Embryonic facial prominence (tissue), 1 donor: ENCODE data around the gene LRRFIP2.
"Not testable (repeated sequence)": the region's sequence is repeated elsewhere in the genome, so short reads cannot be mapped to it uniquely, and the experiment has no call there.

Experiments
- DNase-seq: peaks from one replicate; pipeline ENCODE4 v3.0.0-alpha.2; 2016; ENCODE audit errors: extremely low spot score

The LRRFIP2 gene

DNA sequence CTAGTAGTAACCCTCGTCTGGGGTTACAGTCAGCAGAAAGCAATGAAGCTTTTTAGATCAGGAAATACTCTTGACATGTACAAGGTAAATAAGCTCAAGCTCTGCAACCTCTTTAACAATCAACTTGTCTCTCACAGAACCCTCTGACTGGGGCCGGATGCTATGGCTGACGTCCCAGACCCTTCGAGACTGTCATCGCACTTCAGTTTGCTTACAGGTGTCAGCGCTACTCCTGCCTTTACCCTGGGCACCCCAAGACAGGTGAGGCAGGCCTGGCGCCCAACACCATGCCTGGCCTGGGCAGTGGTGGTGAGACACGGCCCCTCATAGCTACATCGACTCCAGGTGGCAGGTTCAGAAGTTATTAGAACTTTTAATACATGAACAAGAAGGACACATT is 30.6 kb downstream of the LRRFIP2 start:
- DNase-seq = no peak

DNA sequence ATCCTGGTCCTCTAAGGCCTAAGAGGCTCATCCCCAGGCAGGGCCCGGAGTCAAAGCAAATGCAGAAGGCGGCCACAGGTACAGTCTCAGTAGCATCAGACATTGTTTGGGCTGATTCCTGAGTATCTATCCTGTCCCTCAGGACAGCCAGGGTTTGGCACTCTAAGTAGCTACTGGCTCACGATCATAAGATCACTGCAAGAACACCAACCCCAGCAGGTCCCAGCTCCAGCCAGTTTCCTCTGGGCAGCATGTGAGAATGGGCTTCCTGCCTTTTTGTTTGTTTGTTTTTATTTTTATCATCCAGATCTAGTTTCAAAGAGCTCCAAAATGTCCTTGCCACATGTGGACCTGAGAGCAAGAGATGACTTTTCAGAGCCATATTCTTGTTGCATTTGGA is 32.7 kb downstream of the LRRFIP2 start:
- DNase-seq = no peak

DNA sequence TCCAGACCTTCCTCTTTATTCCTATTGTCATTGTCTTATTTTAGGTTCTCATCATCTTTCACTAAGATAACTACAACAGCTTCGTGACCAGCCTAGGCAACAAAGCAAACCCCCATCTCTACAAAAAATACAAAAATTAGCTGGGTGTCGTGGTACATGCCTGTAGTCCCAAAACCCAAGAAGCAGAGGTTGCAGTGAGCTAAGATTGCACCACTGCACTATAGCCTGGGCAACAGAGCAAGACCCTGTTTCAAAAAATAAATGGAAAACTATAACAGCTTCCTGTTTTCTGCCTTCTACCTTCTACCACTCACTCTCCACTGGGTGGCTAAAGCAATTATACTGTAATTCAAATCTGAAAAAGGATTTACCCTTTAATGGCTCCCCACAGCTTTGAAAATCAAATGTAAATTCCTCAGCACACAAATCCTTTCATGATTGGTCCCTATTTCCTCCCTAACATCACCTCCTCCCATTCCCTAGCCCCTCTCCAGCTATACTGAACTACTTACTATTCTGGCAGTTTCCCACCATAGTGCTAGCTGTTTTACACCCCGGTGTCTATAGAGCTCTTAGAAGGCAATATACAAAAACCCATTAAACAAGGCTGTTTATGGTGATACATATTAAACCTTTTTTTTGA is 33.4 kb downstream of the LRRFIP2 start:
- no peak for DNase-seq

DNA sequence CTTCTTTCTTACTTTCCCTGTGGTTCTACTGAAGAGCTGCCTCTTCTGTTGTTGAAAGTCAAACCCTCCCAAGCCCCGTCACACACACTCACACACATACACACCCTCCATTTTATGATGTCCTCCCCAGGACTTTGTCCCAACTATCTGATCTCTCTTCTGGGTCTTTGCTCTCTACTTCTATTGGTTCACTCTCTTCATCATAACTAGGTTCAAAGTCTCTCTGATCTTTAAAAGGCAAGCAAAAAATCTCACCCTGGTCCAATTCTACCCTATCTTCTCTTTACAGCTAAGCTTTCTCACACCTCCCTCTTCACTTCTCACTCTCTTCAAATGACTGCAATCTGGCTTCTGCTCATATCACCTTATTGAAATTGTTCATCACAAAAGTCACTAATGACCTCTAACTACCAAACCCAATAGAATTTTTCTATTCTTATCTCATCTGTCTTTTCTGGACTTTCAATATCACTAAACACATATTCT is 34.8 kb downstream of the LRRFIP2 start:
- DNase-seq = no peak

DNA sequence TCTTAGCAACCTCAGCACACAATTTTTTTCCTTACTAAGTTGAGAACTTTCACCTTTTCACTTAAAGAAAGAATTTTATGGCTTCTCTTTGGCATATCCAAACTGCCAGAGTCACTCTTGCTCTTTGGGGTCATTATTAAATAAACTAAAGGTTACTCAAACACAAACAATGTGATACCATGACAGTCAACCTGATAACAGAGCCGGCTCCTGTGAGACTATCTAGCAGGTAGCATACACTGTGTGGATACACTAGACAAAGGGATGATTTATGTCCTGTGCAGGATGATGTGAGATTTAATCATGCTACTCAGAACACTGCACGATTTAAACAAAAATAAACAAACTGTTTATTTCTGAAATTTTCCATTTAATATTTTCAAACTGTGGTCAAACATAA is 35.6 kb downstream of the LRRFIP2 start:
- no peak for DNase-seq

DNA sequence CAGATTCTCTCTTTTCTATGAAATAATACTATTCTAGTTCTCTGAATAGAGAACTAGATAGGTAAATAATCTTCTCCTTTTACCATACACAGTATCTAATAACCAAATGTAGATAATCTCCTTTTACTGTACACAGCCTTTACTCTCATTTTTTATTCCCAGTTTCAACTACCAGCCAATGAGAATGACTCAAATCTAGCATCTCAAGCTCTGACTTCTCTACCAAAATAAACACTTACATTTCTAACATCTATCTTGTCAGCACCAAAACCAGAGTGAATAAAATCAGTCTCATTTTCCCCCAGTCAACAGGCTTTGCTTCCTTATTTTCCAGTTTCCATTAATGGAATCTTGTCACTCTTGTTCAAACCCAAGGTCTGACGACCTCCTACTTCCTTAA is 36.9 kb downstream of the LRRFIP2 start:
- DNase-seq = no peak

DNA sequence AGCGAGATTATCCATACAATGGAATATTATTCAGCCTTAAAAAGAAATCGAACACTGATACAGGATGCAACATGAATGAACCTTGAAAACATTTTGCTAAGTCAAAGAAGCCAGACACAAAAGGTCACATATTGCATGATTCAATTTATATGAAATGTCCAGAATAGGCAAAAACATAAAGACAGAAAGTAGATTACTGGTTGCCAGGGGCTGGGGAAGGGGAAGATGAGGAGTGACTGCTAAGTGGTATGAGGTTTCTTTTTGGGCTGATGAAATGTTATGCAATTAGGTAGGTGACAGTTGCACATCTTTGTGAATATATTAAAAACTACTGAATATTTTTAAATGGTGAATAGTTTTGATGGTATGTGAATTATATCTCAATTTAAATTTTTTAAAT is 38.3 kb downstream of the LRRFIP2 start:
- no peak for DNase-seq

DNA sequence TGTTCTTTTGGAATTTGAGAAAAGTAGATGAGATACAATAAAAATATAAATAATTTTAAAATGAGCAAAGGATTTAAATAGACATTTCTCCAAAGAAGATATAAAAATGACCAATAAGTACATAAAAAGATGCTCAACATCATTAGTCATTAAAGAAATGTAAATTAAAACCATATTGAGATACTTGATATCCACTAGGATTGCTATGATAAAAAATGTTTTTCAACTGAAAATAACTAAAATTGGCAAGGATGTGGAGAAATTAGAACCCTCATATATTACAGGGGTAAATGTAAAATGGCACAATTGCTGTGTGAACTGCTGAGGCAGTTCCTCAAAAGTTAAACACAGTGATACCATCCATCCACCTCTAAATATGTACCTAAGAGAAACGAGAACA is 38.8 kb downstream of the LRRFIP2 start:
- no peak for DNase-seq

DNA sequence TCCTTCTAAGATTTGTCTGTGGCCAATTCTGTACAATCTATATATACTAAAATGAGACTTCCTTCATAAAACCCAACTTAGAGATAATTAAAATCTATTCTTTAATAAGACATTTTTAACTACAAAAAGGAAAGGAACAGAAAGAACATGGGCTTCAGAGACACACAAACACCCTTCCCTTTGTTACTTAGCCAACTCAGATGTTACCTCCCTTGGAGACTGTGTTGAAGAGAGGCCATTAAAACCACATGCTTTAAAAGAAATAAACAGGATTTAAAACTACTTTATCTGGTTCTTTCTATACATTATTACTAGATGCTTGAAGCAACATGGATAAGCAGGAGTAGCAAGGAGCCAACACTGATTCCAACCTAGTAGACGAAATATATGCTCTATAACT is 42.0 kb downstream of the LRRFIP2 start:
- no peak for DNase-seq

DNA sequence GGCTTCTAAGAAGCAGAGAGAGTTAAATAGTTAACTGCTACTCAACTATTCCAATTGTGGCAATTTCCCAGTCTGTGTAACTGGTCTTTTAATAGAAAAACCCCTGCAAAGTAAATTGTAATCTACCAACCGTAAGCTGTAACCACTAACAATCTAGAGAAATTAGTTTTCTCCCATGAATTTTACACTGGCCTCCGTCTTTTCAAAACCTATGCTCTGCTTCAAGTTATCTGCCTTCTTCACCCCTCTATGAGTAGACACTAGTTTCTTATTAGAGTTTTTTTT is 42.6 kb downstream of the LRRFIP2 start:
- no peak for DNase-seq

DNA sequence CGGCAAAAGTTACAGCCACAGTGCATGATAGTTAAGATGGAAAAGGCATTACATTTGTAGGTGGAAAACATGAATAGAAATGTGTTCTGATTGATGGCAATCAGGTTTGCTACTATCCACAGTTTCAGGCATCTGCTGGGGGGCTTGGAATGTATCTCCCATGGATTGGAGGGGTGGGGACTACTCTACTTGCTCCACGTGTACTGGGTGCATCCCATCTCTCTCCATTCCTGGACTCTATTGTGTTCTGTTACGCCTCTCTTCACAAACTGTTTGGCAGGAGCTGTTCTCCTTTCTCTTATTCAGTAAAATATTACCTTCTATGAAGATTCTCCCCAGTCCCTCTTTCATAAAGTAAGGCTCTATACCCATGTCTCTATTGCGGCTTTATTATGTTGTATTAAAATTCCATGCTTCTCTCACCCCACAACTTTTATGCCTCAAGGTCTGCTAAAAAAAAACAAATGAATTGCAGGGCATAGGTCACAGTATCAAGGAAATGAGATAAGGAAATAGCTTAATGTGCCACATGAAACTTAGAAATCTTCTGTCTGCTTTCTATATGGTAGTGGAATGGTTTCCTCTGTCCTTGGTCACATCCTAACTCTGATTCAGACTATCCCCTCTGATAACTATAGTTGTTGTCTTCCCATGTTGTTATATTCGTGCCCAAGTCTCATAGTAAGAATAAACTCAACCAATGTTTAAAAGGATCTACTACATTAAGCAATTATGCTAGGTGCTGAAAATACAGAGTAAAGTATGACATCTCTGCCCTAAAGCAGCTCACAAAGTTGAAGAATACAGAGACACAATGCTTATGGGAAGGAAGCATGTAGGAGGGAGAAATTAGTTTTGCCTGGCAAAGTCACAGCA is 43.2 kb downstream of the LRRFIP2 start:
- DNase-seq = no peak

DNA sequence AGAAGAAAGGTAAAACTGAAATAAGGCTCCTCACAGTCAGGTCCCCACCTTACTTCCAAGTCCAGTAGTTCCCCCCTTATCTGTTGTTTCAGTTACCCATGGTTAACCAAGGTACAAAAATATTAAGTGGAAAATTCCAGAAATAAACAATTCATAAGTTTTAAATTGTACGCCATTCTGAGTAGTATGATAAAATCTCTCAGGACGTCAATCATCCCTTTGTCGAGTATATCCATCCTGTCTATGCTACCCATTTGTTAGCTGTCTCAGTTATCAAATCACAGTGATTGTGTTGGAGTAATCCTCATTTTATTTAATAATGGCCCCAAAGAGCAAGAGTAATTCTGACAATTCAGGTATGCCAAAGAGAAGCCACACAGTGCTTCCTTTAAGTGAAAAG is 43.9 kb downstream of the LRRFIP2 start:
- no peak for DNase-seq

DNA sequence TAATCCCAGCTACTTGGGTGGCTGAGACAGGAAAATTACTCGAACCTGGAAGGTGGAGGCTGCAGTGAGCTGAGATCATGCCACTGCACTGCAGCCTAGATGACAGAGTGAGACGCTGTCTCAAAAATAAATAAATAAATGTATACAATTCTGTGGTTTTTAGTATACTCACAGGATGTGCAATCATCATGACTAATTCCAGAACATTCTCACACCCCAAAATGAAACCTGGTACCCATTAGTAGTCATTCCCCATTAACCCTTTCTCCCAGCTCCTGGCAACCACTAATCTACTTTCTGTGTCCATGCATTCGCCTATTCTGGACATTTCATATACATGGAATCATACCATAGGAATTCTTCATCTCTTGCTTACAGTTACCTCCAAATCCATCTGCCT is 44.5 kb downstream of the LRRFIP2 start:
- no peak for DNase-seq

DNA sequence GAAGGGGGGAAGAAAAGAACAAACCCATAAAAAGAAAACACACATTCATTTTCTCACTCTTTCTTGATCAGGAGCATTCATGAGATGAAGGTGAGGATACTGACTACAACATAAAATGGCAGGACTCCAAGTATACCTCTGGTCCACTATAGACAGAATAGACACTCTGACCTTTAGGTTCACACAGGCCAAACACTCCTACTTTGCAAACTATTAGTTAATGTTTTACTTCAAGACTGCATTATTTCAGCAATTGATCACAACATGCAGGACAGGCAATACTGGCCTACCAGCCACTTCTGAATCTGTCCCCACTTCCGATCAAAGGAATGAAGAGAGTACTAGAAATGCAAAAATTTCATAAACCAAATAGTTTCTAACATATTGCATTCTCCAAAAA is 47.0 kb downstream of the LRRFIP2 start:
- no peak for DNase-seq

DNA sequence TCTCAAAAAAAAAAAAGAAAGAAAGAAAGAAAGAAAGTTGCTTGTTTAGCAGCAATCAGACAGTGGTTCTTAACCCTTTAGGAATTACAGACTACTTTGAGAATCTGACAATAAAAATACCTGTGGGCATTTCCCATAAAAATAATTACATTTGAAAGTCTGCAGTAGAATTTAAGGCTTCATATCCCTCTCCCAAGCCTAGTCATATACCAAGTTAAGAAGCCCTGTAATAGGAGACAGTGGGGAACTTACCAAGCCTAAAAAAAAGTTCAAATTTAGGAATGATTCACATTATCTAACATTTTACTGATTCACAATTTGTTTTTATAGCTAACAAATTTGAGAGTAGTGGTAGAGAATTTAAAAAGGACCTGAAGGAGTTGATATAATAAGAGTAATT is 47.5 kb downstream of the LRRFIP2 start:
- no peak for DNase-seq

DNA sequence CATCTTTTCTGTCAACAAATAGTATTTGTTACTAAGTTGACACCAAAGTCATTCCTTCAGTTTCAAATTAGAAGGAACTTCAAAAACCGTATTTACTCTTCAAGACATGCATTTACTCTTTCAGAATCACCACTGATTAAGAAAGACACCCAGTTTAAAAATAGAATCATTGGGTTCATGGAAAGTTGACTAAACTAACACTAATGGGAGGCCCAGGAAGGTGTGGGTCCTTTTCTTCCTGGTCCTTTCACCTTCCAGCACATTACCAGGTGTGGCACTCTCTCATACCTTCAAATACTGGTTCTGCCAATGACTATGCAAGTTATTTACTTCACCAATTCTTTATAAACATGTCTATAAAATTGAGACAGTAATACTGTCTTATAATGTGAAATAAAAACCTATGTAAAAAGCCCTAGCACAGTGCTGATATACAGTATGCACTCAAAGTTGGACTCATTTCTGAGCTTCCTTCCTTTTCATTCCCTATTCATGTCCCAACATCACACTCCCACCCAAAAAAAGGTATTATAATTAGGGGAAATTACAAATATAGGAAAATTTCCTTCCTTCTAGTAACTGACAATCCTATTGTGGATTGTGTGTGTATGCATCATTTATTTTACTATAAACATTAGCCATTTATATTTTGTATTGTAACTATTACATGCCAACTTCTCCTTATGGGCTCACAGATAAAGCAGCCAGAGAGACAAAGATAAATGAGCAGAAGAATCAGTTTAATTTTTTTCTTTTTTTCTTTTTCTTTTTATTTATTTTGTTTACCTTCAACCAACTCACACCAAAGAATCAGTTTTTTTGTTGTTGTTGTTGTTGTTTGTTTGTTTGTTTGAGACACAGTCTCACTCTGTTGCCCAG is 48.9 kb downstream of the LRRFIP2 start:
- DNase-seq = no peak

DNA sequence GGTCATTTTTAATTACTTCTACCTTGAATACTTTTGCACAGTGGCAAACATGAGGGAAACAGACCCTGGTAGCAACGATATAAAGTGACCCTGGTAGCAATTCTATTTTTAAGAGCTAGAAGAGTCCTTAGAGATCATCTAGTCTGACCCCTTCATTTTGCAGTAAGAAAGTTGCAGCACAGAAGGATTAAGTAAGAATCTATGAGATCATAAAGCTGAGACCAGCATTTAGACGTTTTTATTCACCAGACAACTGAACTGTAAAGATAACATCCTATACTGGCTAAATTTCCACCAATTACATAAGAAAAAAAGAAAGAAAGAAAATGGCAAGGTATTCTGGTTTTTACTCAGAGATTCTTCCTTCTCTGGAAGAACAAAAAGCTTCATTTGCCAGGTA is 49.9 kb downstream of the LRRFIP2 start:
- DNase-seq = no peak

DNA sequence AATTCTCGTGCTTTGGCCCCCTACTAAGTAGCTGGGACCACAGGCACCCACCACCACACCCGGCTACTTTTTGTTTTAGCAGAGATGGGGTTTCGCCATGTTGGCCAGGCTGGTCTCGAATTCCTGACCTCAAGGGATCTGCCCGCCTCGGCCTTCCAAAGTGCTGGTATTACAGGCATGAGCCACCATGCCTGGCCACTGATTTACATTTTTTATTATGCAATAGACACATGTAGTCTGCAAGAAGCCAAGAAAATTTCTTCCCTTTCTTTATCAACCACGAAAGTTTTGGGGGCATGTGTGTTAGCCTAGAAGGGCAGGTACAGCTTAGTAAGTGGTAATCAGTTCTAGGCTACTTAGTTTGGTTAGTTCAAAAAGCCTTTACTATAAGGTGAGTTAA is 51.1 kb downstream of the LRRFIP2 start:
- DNase-seq = no peak

DNA sequence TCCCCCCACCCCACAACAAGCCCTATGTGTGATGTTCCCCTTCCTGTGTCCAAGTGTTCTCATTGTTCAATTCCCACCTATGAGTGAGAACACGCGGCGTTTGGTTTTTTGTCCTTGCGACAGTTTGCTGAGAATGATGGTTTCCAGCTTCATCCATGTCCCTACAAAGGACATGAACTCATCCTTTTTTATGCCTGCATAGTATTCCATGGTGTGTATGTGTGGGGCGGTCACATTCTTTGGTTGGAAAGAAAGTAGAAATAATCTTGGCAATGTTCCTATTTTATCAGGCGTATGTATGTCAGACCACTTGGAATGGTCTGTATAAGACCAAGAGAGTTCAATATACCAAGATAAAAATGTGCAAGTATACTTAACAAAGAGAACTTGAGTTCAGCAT is 52.3 kb downstream of the LRRFIP2 start:
- not testable (repeated sequence) for DNase-seq

DNA sequence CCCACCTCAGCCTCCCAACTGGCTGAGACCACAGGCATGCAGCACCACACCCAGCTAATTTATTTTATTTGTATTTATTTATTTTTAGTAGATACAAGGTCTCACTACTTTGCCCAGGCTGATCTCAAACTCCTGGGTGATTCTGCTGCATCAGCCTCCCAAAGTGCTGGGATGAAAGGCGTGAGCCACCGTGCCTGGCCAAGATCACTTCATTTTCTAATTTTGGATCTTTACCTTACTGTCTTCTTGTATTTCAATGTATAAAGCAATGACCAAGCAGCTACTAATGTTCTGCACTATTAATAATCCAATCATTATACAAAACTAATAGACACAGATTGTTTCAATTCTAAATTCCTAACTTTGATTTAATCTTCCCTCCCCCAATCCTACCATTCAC is 56.2 kb downstream of the LRRFIP2 start:
- DNase-seq = no peak

DNA sequence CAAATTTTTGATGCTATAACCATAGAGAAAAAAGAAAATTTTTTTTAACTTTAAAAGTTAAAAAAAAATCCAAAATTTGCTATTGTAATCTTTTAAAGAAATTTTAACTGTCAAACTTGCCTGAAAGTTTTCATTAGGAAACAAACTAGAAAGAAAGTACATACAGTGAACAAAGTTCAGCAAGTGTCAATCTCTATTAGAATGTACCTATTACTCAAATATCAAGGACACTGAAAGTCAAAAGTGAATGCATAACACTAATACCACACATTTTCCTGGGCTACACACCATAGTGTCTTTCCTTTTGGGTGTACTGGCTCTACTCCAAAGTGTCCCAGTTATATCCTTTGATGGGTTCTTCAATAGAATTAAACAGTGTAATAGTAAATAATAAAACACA is 56.8 kb downstream of the LRRFIP2 start:
- DNase-seq = no peak

DNA sequence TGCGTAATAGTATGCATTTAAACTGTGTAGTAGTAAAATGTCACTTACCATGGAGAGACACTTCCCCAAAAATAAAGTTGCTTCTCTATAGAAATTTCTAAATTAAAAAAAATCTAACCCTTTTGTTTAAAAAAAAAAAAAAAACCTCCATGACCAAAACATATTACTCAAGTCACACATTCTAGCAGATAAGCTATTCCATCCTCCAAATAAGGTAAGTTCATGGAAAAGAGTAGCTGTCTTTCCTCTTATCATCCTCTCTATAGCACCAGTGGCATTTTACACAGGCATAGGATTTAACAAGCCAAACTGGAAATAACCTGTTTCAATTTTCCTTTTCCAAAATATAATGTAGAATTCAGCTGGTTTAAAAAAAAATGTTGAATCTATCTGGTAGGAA is 57.4 kb downstream of the LRRFIP2 start:
- DNase-seq = no peak

DNA sequence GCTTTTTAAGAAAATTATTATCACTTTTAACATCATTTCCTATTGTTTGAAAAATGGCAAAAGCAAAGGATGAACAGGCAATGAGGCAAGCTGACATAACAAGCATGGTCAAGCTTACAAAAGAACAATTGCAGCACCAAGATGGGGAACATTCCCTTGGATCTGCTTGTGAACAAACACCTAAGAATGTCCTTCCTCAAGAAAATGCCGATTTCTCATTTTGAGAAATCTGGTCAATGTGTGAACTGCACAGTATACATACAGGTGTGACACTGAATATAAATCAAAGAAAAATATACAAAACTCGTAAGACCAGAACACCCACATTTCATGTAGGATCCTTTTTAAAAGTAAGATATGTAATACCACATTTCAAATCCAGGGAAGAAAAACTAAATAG is 58.9 kb downstream of the LRRFIP2 start:
- no peak for DNase-seq
